HG02642 (cell line): ENCODE data around the gene TBC1D3H.
"Not testable (repeated sequence)": the region's sequence is repeated elsewhere in the genome, so short reads cannot be mapped to it uniquely, and the experiment has no call there.

ENCODE experiments used
- ATAC-seq: cut with Tn5 transposase; IDR thresholded peaks from one replicate; pipeline ENCODE4 v1.9.1; 2021; ENCODE audit warnings: mild to moderate bottlenecking; ENCODE audit not compliant: unreplicated experiment, poor library complexity

The TBC1D3H gene

DNA sequence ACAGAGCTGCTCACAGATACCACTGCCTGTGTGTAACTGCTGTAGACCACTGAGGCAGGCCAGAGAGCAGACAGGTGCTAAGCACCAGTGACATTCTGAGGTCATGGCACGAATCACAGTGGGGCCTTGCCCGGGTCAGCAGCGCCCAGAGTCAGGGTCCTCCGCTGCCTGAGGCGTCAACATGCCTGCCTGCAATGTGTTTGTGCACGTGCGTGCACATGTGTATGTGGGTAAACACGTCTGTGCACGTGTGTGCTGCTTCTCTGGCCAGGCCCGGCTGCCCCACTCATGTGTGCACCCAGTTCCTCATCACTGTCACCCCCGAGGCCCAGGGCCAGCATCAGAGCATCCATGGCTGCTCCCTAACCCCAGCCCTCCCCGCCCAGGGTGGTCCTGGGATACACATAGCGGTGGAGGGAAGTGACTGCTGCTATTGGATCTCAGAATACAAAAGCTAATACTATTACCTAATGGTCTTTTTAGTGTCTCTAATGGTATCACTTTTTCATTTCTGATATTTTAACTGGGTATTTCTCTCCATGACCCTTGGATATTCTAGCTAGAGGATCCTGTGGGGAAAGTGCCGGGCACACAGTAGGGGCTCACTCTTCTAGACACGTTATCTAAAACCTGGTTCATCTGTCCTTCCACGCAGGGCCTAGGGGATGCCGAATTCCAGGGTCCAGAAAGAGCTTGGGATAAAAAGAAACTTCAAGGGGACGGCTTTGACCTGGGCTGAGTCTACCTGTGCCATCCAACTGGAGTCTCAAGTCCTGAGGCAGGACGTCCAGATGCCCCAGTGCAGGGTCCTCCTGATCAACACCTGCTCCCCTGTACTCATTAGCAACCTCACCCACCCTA is at the start of gene TBC1D3H:
Gene TBC1D3H (minus strand): TSS at position 51 of the 861 bp plus-strand sequence. CDS start 1,540 bp downstream, outside the sequence.
- ATAC-seq: not testable (repeated sequence)

DNA sequence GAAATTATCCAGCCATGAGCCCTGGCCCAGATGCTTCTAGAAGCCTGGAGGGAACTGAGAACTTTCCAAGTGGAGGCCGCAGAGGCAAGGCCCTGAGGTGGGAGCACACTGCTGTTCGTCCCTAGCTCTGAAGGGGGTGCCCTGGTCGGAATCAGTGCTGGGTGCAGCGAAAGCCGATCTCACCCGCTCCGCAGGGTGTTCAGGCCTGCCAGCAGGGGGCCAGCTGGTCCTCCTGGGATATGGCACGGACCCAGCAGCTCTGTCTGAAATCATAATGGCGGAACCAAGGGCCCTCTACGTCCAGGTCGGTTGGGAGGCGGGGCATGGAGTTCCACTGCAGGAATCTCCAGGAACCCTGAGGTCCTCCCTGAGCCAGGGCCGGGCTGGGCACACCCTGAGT is 40.7 kb upstream of the TBC1D3H start:
- not testable (repeated sequence) for ATAC-seq

DNA sequence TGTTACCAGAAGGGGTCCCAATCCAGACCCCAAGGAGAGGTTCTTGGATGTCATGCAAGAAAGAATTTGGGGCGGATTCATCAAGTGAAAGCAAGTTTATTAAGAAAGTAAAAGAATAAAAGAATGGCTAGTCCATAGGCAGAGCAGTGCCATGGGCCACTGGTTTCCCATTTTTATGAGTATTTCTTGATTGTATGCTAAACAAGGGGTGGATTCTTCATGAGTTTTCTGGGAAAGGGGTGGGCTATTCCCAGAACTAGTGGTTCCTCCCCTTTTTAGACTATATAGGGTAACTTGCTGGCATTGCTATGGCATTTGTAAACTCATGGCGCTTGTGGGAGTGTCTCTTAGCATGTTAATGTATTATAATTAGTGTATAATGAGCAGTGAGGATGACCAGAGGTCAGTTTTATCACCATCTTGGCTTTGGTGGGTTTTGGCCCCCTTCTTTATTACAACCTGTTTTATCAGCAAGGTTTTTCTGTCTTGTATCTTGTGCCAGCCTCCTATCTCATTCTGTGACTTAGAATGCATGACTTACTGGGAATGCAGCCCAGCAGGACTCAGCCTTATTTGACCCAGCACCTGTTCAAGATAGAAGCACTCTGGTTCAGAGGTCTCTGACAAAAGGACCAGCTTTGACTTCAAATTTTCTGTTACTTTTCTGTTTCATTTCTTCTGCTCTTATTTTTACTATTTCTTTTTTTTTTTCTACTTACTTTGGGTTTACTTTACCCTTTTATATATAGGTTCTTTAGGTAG is 27.1 kb upstream of the TBC1D3H start:
- ATAC-seq: not testable (repeated sequence)

DNA sequence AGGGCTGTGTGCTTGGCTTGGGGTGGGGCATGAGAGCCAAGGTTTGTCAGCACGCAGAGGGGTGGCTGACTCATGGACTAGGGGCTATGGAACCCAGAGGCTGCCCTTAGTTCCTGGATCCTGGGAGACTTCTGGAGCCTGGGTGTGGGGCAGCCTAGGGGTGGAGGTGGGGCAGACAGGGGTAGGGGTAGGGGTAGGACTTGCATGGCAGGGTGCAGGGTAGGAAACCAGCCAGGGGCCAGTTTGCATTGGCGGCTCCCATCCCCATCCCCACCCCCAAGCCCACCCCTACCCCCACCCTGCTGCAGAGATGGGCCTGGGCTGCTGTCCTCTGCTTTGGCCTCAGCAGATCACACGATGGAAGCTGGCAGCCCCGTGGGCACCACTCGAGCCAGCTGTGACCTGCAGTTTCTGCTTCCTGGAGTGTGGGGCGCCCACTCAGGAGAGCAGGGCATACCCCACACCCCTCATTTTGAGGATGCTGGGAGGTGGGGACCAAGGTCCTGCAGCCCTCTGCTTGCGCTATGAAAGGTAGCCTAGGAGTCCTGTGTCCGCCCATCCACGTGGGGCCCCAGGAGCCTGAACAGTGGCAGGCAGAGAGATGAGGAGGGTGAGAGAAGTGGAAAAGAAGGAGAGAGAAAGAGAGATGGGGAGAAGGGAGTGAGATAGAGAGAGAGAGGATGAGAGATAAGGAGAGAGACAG is 2.9 kb upstream of the TBC1D3H start:
- not testable (repeated sequence) for ATAC-seq

DNA sequence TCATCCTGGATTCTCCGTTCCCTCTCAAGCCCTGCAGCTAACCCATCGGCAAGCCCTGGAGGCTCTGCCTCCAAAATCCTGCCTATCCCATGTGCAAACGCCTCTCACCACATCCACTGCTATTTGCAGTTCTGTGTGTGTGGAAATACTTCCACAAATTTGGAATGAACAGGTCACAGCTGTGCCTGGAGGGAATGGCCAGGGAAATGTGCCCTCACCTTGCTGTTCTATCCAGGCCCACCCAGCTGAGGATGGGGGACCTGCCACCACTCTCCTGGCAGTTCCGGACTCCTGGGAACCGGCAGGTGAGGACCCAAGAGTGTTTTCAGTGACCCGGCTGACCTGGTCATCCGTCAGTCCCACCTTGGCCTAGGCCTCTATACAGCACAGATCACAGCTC is 12.3 kb downstream of the TBC1D3H start:
- ATAC-seq: not testable (repeated sequence)

DNA sequence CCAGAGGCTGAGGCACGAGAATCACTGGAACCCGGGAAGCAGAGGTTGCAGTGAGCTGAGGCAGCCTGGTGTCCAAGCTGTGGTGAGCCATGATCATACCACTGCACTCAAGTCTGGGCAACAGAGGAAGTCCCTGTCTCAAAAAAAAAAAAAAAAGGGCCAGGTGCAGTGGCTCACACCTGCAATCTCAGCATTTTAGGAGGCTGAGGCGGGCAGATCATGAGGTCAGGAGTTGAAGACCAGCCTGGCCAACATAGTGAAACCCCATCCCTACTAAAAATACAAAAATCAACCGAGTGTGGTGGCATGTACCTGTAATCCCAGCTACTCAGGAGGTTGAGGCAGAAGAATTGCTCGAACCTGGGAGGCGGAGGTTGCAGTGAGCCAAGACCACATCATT is 25.7 kb downstream of the TBC1D3H start:
- not testable (repeated sequence) for ATAC-seq
